HepG2 (cell line): ENCODE measurements around the gene CDKN1C. TPM values are rescaled to one million over a fixed set of nuclear protein-coding genes. Genes with fewer than 3 reads are reported as not detected.
A peak's percentile ranks its signal among the peaks of the same experiment; 100 is the strongest.

Source experiments
- ATAC-seq: fragments of 200-7000 bp; cut with Tn5 transposase; 3 replicates; pipeline ENCODE4 v1.9.1; 2020; ENCODE audit warnings: mild to moderate bottlenecking, moderate library complexity
- BruUV-seq: library from RNA; stranded (reverse); fragments of 400-500 nt; replicated peaks from 2 replicates; lab custom pipeline; 2021; lab: Mats Ljungman, UMichigan
- CTCF ChIA-PET: fragments of 300-600 bp; formaldehyde crosslinking; extraction: SDS; loops from one replicate; lab custom pipeline; 2021; ENCODE audit warnings: low total read pairs, inconsistent platforms, low intra/inter-chr PET ratio; lab: Yijun Ruan, JAX
- POLR2A ChIA-PET: fragments of 350-600 bp; sonication (Branson Sonifier 250); formaldehyde crosslinking; loops from one replicate; lab custom pipeline; 2020; ENCODE audit warnings: antibody characterized with exemption, inconsistent platforms; lab: Yijun Ruan, JAX
- DNase-seq: peaks from one replicate; pipeline ENCODE4 v3.0.0-alpha.2; 2015; ENCODE audit warnings: low spot score
- FAIRE-seq: peaks from 3 replicates; lab custom pipeline; 2011; peaks lifted over from hg19 to GRCh38; lab: Jason Lieb, UNC
- H2AFZ ChIP-seq: one replicate; pipeline ENCODE4 v1.6.1; 2011; ENCODE audit warnings: low read length, inconsistent platforms
- H3K27ac ChIP-seq: fragments of 300-600 bp; 3 replicates; pipeline ENCODE4 v1.8.0; 2011; ENCODE audit warnings: mixed run types, mild to moderate bottlenecking, mixed read lengths, low read length, inconsistent platforms; ENCODE audit not compliant: insufficient read depth; ENCODE audit errors: extremely low read length
- H3K27me3 ChIP-seq, 2 experiments: fragments of 200-600 bp in 1 of 2; 2 replicates in 1 of 2; 3 replicates in 1 of 2; pipeline versions ENCODE4 v1.6.0 to v1.8.0; 2011; ENCODE audit warnings: low read length in 2 of 2, mild to moderate bottlenecking in 2 of 2, moderate library complexity in 2 of 2, inconsistent platforms in 1 of 2; ENCODE audit not compliant: insufficient read depth in 2 of 2, control insufficient read depth in 1 of 2
- H3K36me3 ChIP-seq, 2 experiments: fragments of 200-600 bp in 1 of 2; replicated peaks in 1 of 2; 2 replicates in 1 of 2; 3 replicates in 1 of 2; pipeline versions ENCODE4 v1.5.1 to v1.8.0; 2011; ENCODE audit warnings: low read length in 2 of 2, inconsistent platforms in 1 of 2; ENCODE audit not compliant: insufficient read depth in 2 of 2, control insufficient read depth in 1 of 2
- H3K4me1 ChIP-seq: 2 replicates; pipeline ENCODE4 v1.5.1; 2012; ENCODE audit warnings: low read length, inconsistent platforms; ENCODE audit not compliant: insufficient read depth
- H3K4me2 ChIP-seq: 2 replicates; pipeline ENCODE4 v1.6.0; 2011; ENCODE audit warnings: low read depth, low read length, inconsistent platforms
- H3K4me3 ChIP-seq, 3 experiments: fragments of 200-600 bp in 1 of 3; sonication (generic), shearing (Covaris generic) in 1 of 3; replicated peaks in 1 of 3; 2 replicates each; pipeline ENCODE4 v1.5.1; 2011 to 2016; ENCODE audit warnings: low read length in 3 of 3, inconsistent platforms in 2 of 3, low read depth in 2 of 3, mild to moderate bottlenecking in 2 of 3, control low read depth in 1 of 3, mixed read lengths in 1 of 3; ENCODE audit not compliant: insufficient read depth in 1 of 3
- H3K79me2 ChIP-seq: one replicate; pipeline ENCODE4 v1.6.1; 2011; ENCODE audit warnings: low read length, inconsistent platforms; ENCODE audit not compliant: insufficient read depth
- H3K9ac ChIP-seq: 2 replicates; pipeline ENCODE4 v1.6.0; 2011; ENCODE audit warnings: mild to moderate bottlenecking, low read depth, low read length, inconsistent platforms; ENCODE audit not compliant: insufficient read depth
- H3K9me3 ChIP-seq: 2 replicates; pipeline ENCODE4 v1.5.1; 2012; ENCODE audit warnings: mild to moderate bottlenecking, low read length
- H4K20me1 ChIP-seq: 2 replicates; pipeline ENCODE4 v1.6.0; 2011; ENCODE audit warnings: inconsistent platforms, mild to moderate bottlenecking, low read length, moderate library complexity; ENCODE audit not compliant: insufficient read depth
- ARHGAP35 ChIP-seq: sonication (generic); formaldehyde crosslinking; IDR thresholded peaks from 2 replicates; pipeline ENCODE4 v1.9.0; 2022; ENCODE audit warnings: mild to moderate bottlenecking, inconsistent platforms, moderate library complexity, missing genetic modification reagents, borderline replicate concordance
- CHCHD3 ChIP-seq: sonication (generic); formaldehyde crosslinking; IDR thresholded peaks from 2 replicates; pipeline ENCODE4 v1.8.0; 2022; ENCODE audit warnings: mild to moderate bottlenecking, missing genetic modification reagents, moderate library complexity
- CTCF ChIP-seq: sonication (generic); formaldehyde crosslinking; IDR thresholded peaks from 2 replicates; pipeline ENCODE4 v1.5.0; 2020; ENCODE audit warnings: mild to moderate bottlenecking, missing genetic modification reagents, moderate library complexity
- PPARG ChIP-seq: conservative IDR thresholded peaks from 2 replicates; pipeline ENCODE4 v1.6.1; 2016; ENCODE audit warnings: missing biosample characterization, missing genetic modification reagents
- RCOR2 ChIP-seq: IDR thresholded peaks from 2 replicates; pipeline ENCODE4 v1.6.1; 2016; ENCODE audit warnings: missing biosample characterization, missing genetic modification reagents
- ZMYM3 ChIP-seq: sonication (generic); formaldehyde crosslinking; IDR thresholded peaks from 2 replicates; pipeline ENCODE4 v1.5.1; 2020; ENCODE audit warnings: mild to moderate bottlenecking, missing genetic modification reagents
- ZNF768 ChIP-seq: sonication (generic); formaldehyde crosslinking; IDR thresholded peaks from 2 replicates; pipeline ENCODE4 v1.4.0; 2020; ENCODE audit warnings: missing genetic modification reagents
- WGBS: methylation state at CpG from one replicate; pipeline ENCODE4 v1.1.6; 2017; ENCODE audit warnings: low lambda C conversion rate; 5-methylcytosine and 5-hydroxymethylcytosine counted together
- in situ Hi-C: cut with HindIII; loops from 2 replicates; pipeline ENCODE4 v1.10.0; 2017; ENCODE audit warnings: low pct_unique_long_range_greater_than_20kb; ENCODE audit not compliant: extremely low pct_ligation_motif_present
- intact Hi-C: fragments of 100-400 bp; cut with micrococcal nuclease; formaldehyde crosslinking; loops from one replicate; pipeline ENCODE4 v1.10.0; 2022; ENCODE audit not compliant: unreplicated experiment
- polyA plus RNA-seq, 8 experiments: library from polyadenylated mRNA; depleted of rRNA in 3 of 8; stranded (reverse) in 7 of 8; unstranded in 1 of 8; fragments of >200 nt; fragmentation: Illumina TruSeq in 4 of 8; extraction: Trizol in 4 of 8; gene quantifications; 2 replicates each; pipeline versions ENCODE4 v1.2.1 to v1.2.3, GENCODE V29; 2011 to 2016; ENCODE audit warnings: low read depth in 4 of 8, missing spikeins in 1 of 8, mixed read lengths in 1 of 8; ENCODE audit not compliant: insufficient read depth in 1 of 8
- total RNA-seq, 5 experiments: library from RNA; depleted of rRNA; stranded (reverse); fragments of >200 nt; fragmentation: Illumina TruSeq; extraction: Trizol; gene quantifications; 2 replicates each; pipeline ENCODE4 v1.2.3, GENCODE V29; 2016; ENCODE audit warnings: low read depth in 1 of 5

CDKN1C gene
- total and polyA plus RNA-seq, 2 of the 13 experiments (the other 11 are each of a cell fraction or from before 2014, with no cell fraction given) = not detected

- WGBS = 31% methylated on average over 3 of the region's 4 CpGs
- H2AFZ ChIP-seq = no peak overlapping the region
- H3K79me2 ChIP-seq = no peaks in the 10 kb centered on the region
- no TSS peak for BruUV-seq
- CTCF ChIA-PET = interaction anchor here (2.4 to 8.6 kb wide), 2 partner anchors 37 to 361 kb away, joined by 11 to 148 read pairs; no protein-coding TSS in a partner anchor
- peaks cover 1 to 12% of the 10 kb centered on the region in 2 experiments; a peak in 4 of 5 replicates for H3K27me3 ChIP-seq
- H3K27ac ChIP-seq = no peak overlapping the region
- no peaks in the 10 kb centered on the region for H3K9me3 ChIP-seq
- FAIRE-seq (no peak), ATAC-seq (peak; percentile 32), DNase-seq (no peak)
- H4K20me1 ChIP-seq = no peaks in the 10 kb centered on the region
- H3K4me2 ChIP-seq = peak overlapping the region; percentile 41; the same call in 1 of the 2 replicates
- no peak overlapping the region for H3K9ac ChIP-seq
- in situ Hi-C loops (no loop called here), intact Hi-C loops (loop anchor here (2.0 kb wide), 1 partner anchor 464 kb away; no protein-coding TSS in a partner anchor)
- POLR2A ChIA-PET = interaction anchor here (1.5 to 2.2 kb wide), 4 partner anchors 163 to 360 kb away, joined by 4 to 9 read pairs (median 8); no protein-coding TSS in a partner anchor
- H3K4me3 ChIP-seq = peak overlapping the region in 1 of 3 experiments; percentile 11; a peak in 1 of 6 replicates
- TF ChIP-seq CTCF (CRISPR knock-in tag) = peak; percentile 46; the same call in 1 of the 2 replicates
- TF ChIP-seq CHCHD3 (CRISPR knock-in tag) = 0 out of 2 replicates have a peak, but pooled peaks have one; percentile 29
- TF ChIP-seq PPARG (CRISPR knock-in tag) = no peak
- TF ChIP-seq ZNF768 = peak; percentile 98
- peak; percentile 60; the same call in 1 of the 2 replicates for TF ChIP-seq ZMYM3 (CRISPR knock-in tag)
- TF ChIP-seq RCOR2 (CRISPR knock-in tag) = 0 out of 2 replicates have a peak, but pooled peaks have one; percentile 19
- no peak for TF ChIP-seq ARHGAP35
- H3K36me3 ChIP-seq = no peaks in the 10 kb centered on the region
- H3K4me1 ChIP-seq = peaks cover 39% of the 10 kb centered on the region
Observed at GRCh38 chr11:2892967-2893528, 7.5 kb upstream of the CDKN1C start.
